Right atrium auricular region (tissue), 2 donors: ENCODE measurements around the gene KATNB1. TPM values are rescaled to one million over a fixed set of nuclear protein-coding genes. Genes with fewer than 3 reads are reported as not detected.
A peak's percentile ranks its signal among the peaks of the same experiment; 100 is the strongest.
"Not testable (repeated sequence)": the region's sequence is repeated elsewhere in the genome, so short reads cannot be mapped to it uniquely, and the experiment has no call there.

Experiments used
- DNase-seq: peaks from one replicate; pipeline ENCODE4 v3.0.0-alpha.2; 2019; ENCODE audit warnings: low spot score
- H3K27ac ChIP-seq, 2 donors: fragments of 200-600 bp; sonication (generic); 1 replicate in 1 of 2; 2 replicates in 1 of 2; pipeline ENCODE4 v1.5.1; 2016 to 2019
- H3K27me3 ChIP-seq, 2 donors: fragments of 200-600 bp; sonication (generic); one replicate each; pipeline versions ENCODE4 v1.5.1 to v1.6.0; 2017 to 2019
- H3K36me3 ChIP-seq: fragments of 200-600 bp; sonication (generic); one replicate; pipeline ENCODE4 v1.5.1; 2016
- H3K4me1 ChIP-seq, 2 donors: fragments of 200-600 bp; sonication (generic); one replicate each; pipeline versions ENCODE4 v1.5.1 to v1.6.0; 2017 to 2019
- H3K4me3 ChIP-seq, 2 donors: fragments of 200-600 bp; sonication (generic); 1 replicate in 1 of 2; 2 replicates in 1 of 2; pipeline ENCODE4 v1.5.1; 2017 to 2019; ENCODE audit warnings: mild to moderate bottlenecking in 1 of 2, moderate library complexity in 1 of 2
- H3K9me3 ChIP-seq, 2 donors: fragments of 200-600 bp; sonication (generic); one replicate each; pipeline ENCODE4 v1.5.1; 2019
- total RNA-seq, 2 donors: library from RNA; depleted of rRNA; stranded (reverse); fragments of >200 nt; gene quantifications; one replicate each; pipeline ENCODE4 v1.1.0, GENCODE V29; 2016
- TF ChIP-seq, protein P1 (sequence below), 2 donors: fragments of 200-600 bp; sonication (generic); IDR thresholded peaks; one replicate each; pipeline ENCODE4 v1.5.1; 2019; ENCODE audit warnings: antibody characterized with exemption in 2 of 2

Gene KATNB1
- total RNA-seq, 2 donors from 2014 or later: 11.7 TPM

DNA sequence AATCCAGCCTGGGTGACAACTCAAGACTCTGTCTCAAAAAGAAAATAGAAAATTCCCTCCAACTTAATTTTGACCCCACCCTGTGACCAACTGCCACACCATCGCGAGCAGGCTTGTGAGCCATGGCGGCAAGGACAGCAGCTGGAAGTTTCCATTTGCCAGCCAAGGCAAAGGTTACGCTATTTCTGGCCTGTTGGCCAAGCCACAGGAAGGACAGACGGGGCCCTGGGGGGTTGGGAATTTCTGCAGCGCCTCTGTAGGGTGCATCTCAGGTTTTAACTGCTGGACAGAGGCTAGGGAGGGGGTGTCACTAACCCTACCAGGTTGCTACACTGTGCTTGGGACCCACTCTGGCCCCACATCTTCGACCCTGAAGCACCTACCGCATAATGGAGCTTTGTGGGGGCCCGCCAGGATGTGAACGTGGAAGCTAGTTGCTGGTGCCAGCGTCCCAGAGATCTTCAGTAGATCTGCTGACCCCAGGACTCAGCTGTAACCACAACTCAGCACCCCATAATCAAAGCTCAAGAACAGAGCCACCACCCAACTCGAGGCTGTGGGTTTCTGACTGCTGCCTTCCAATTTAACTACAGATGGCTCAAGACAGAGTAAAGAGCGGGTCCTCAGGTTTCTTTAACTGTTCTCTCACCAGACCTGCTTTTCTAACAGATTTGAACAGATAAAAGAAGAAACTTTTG, 55.8 kb downstream of the KATNB1 start:
- Histone ChIP-seq H3K4me1 (peaks cover 0 to 48% of the 10 kb centered on the region in 2 donors), H3K27ac (peak overlapping the region; percentile 41 to 56), H3K27me3 (no peaks in the 10 kb centered on the region), H3K4me3 (no peak overlapping the region), H3K36me3 (peaks cover 29% of the 10 kb centered on the region), H3K9me3 (no peaks in the 10 kb centered on the region)
- TF ChIP-seq, protein P1, sequence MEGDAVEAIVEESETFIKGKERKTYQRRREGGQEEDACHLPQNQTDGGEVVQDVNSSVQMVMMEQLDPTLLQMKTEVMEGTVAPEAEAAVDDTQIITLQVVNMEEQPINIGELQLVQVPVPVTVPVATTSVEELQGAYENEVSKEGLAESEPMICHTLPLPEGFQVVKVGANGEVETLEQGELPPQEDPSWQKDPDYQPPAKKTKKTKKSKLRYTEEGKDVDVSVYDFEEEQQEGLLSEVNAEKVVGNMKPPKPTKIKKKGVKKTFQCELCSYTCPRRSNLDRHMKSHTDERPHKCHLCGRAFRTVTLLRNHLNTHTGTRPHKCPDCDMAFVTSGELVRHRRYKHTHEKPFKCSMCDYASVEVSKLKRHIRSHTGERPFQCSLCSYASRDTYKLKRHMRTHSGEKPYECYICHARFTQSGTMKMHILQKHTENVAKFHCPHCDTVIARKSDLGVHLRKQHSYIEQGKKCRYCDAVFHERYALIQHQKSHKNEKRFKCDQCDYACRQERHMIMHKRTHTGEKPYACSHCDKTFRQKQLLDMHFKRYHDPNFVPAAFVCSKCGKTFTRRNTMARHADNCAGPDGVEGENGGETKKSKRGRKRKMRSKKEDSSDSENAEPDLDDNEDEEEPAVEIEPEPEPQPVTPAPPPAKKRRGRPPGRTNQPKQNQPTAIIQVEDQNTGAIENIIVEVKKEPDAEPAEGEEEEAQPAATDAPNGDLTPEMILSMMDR (IDR thresholded peaks at IDR 0.05): no peak
- no peak for DNase-seq

DNA sequence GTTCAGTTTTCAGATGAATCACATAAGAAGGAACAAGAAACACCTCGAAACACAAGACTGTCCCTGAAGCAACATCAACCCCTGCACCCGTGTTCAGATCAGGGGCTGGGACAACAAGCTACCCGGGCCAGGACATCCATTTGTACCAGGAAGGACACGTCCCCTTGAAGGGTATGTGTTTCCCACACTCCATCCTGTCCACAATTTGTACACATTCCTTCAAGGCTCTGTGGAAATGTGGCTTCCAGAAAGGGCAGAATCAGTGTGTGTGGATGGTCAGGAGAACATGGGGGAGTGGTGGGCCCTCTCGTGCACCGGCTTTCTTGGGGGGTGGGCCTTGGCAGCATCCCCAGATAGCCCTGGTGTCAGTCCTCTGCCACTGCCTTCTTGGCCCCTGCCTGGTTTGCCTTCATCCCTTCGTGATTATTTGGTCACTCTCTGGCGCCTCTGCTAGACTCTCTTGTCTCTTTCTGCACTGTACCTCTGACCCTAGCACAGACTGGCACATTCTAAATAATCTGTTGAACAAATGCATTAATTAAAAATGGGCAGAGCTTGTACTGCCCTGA, 56.4 kb downstream of the KATNB1 start:
- Histone ChIP-seq H3K4me3 (no peak overlapping the region), H3K27me3 (no peaks in the 10 kb centered on the region), H3K4me1 (peaks cover 0 to 41% of the 10 kb centered on the region in 2 donors), H3K36me3 (peaks cover 33% of the 10 kb centered on the region), H3K27ac (peak overlapping the region; percentile 41 to 56), H3K9me3 (no peaks in the 10 kb centered on the region)
- DNase-seq: no peak
- TF ChIP-seq, protein P1 (IDR thresholded peaks at IDR 0.05): no peak

DNA sequence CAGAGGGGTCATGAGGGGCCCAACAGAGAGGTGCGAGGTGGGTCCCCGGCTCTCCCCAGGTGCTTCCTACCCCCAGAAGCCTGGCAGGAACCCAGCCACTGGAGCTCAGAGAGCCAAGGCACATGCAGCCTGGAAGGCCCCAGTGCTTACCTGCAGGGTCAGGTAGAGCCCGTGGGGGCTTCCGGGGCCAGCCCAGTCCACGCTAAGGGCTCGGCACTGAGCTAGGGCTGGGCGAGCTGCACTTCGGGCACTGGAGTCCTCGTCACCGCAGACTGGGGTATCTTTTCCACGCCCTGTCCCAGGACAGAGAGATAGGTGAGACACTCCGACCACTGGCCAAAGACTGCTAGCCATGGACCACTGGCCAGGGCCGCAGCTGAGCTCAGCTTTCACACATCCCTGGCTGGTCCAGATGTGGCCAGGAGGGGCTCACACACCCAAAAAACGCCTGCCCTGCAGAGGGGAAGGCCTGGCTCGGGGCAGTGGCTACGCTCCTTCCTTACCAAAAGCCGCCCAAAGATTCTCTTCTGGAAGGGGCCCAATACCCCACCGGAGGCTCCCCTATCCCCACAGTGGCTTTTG, 59.4 kb downstream of the KATNB1 start:
- peaks cover 42% of the 10 kb centered on the region for H3K36me3 ChIP-seq
- H3K27ac ChIP-seq: no peak overlapping the region
- peaks cover 0 to 35% of the 10 kb centered on the region in 2 donors for H3K4me1 ChIP-seq
- no peak overlapping the region for H3K4me3 ChIP-seq
- H3K27me3 ChIP-seq: no peaks in the 10 kb centered on the region
- DNase-seq: no peak
- TF ChIP-seq, protein P1 (IDR thresholded peaks at IDR 0.05): no peak
- H3K9me3 ChIP-seq: no peaks in the 10 kb centered on the region

DNA sequence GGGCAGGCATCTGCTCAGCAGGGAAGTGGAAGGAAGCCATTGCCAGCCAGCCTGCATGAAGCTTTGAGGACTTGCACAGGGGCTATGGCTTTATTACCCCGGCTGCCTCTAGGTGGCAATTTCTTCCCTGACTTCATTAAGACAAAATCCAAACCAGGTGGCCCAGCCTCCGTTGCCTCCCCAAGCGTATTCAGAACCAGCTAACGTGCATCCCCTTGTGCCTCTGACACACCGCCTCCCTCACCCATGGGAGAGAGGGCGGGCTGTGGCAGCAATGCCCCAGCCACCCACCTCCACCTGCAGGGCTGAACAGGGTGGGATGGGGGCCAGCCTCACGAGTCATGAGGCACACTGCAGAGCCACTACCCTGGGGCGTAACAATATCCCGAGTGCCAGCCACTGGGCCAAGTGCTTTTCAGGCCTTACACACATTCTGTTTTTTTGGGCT, 59.9 kb downstream of the KATNB1 start:
- H3K4me3 ChIP-seq: no peak overlapping the region
- no peak overlapping the region for H3K27ac ChIP-seq
- H3K27me3 ChIP-seq: no peaks in the 10 kb centered on the region
- no peak for DNase-seq
- H3K36me3 ChIP-seq: peaks cover 40% of the 10 kb centered on the region
- TF ChIP-seq, protein P1 (IDR thresholded peaks at IDR 0.05): peak in 1 of 2 donors; percentile 56
- no peaks in the 10 kb centered on the region for H3K9me3 ChIP-seq
- H3K4me1 ChIP-seq: peaks cover 0 to 39% of the 10 kb centered on the region in 2 donors

DNA sequence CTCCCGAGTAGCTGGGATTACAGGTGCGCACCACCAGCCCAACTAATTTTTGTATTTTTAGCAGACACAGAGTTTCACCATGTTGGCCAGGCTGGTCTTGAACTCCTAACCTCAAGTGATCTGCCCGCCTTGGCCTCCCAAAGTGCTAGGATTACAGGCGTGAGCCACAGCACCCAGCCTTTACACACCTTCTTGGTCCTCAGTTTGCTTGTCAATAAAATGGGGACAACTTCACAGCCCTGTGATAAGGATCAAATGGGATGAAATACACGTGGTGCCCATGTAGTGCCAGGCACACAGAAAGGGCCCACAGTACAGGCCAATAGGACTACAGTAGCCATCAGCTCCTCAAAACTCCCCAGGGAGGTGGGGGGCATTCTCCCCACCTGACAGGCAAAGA, 60.4 kb downstream of the KATNB1 start:
- Histone ChIP-seq H3K36me3 (peaks cover 36% of the 10 kb centered on the region), H3K4me1 (peaks cover 0 to 39% of the 10 kb centered on the region in 2 donors)
- not testable (repeated sequence) for H3K9me3 ChIP-seq, DNase-seq, H3K27me3 ChIP-seq, H3K4me3 ChIP-seq, H3K27ac ChIP-seq

DNA sequence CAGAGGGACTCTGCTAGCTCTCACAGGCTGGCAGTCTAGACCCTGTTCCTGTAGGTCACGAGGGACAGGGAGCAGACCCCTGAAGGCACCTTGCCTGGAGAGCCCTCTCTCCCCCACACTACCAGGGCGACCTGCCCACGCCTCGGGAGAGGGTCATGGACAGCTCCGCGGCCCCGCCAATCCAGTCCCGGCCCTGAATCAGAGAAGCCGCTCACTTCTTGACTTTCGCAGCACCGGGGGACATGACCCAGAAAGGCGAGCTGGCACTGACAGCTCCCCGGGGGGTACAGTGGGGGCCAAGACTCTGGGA, 61.6 kb downstream of the KATNB1 start:
- no peaks in the 10 kb centered on the region for H3K9me3 ChIP-seq
- H3K36me3 ChIP-seq: peaks cover 36% of the 10 kb centered on the region
- TF ChIP-seq, protein P1 (IDR thresholded peaks at IDR 0.05): no peak
- no peak for DNase-seq
- no peak overlapping the region for H3K4me3 ChIP-seq
- no peaks in the 10 kb centered on the region for H3K27me3 ChIP-seq
- H3K27ac ChIP-seq: peak overlapping the region; percentile 47 to 52
- H3K4me1 ChIP-seq: peaks cover 0 to 37% of the 10 kb centered on the region in 2 donors
